ENCODE measurements around the gene SEC23IP.

Gene SEC23IP

GRCh38 chr10:119896937-119897770, 4.6 kb downstream of the SEC23IP start:
- POLR2A ChIA-PET: interaction anchor here (0.7 to 0.9 kb wide), 4 partner anchors 24 to 179 kb away, joined by 3 read pairs; partner anchors contain the start of gene MCMBP
- TF ChIP-seq ZBTB17 (tag by site-specific recombination; IDR thresholded peaks at IDR 0.05) (peak; percentile 54), CTCF (tag by site-specific recombination; IDR thresholded peaks at IDR 0.05) (no peak), SP7 (tag by site-specific recombination; IDR thresholded peaks at IDR 0.05) (no peak), GLIS1 (tag by site-specific recombination; IDR thresholded peaks at IDR 0.05) (peak; percentile 34; the same call in 1 of the 2 replicates), PRDM1 (tag by site-specific recombination; IDR thresholded peaks at IDR 0.05) (peak; percentile 61; the same call in 1 of the 2 replicates), ZNF302 (tag by site-specific recombination; IDR thresholded peaks at IDR 0.05; ENCODE audit: low read depth) (no peak), PRDM6 (tag by site-specific recombination; IDR thresholded peaks at IDR 0.05) (peak; percentile 54; the same call in 1 of the 2 replicates), ZNF513 (tag by site-specific recombination; IDR thresholded peaks at IDR 0.05) (no peak), ZNF600 (tag by site-specific recombination; IDR thresholded peaks at IDR 0.05) (0 out of 2 replicates have a peak, but pooled peaks have one; percentile 25)
- Histone ChIP-seq H3K4me1 (ENCODE audit: control insufficient read depth, insufficient read depth, low read length) (peaks cover 27% of the 10 kb centered on the region), H3K36me3 (ENCODE audit: control insufficient read depth in 2 of 2, insufficient read depth in 1 of 2, low read length in 2 of 2) (peaks cover 32 to 42% of the 10 kb centered on the region in 2 experiments), H3K27ac (ENCODE audit: extremely low read depth, low read depth, low read length) (no peak overlapping the region), H3K4me3 (ENCODE audit: low read depth, low read length) (no peak overlapping the region), H3K9me3 (ENCODE audit: control insufficient read depth, insufficient read depth, low read depth, low read length) (no peaks in the 10 kb centered on the region)
- CTCF ChIA-PET: interaction anchor here (0.7 to 0.8 kb wide), 2 partner anchors 144 to 146 kb away, joined by 3 to 5 read pairs; no protein-coding TSS in a partner anchor

GRCh38 chr10:119898577-119898976, 6.0 kb downstream of the SEC23IP start:
- ChIA-PET CTCF (no interaction called here), POLR2A (no interaction called here)
- TF ChIP-seq ZNF398 (tag by site-specific recombination; IDR thresholded peaks at IDR 0.05) (no peak), ZNF580 (tag by site-specific recombination; IDR thresholded peaks at IDR 0.05) (no peak), SCRT1 (tag by site-specific recombination; IDR thresholded peaks at IDR 0.05; ENCODE audit: borderline replicate concordance) (no peak), ZNF600 (tag by site-specific recombination; IDR thresholded peaks at IDR 0.05) (peak; percentile 51; the same call in 1 of the 2 replicates), ZNF701 (tag by site-specific recombination; IDR thresholded peaks at IDR 0.05) (no peak)
- Histone ChIP-seq H3K9me3 (ENCODE audit: control insufficient read depth, insufficient read depth, low read depth, low read length) (no peaks in the 10 kb centered on the region), H3K27ac (ENCODE audit: extremely low read depth, low read depth, low read length) (no peak overlapping the region), H3K4me1 (ENCODE audit: control insufficient read depth, insufficient read depth, low read length) (peaks cover 27% of the 10 kb centered on the region), H3K4me3 (ENCODE audit: low read depth, low read length) (no peak overlapping the region), H3K36me3 (ENCODE audit: control insufficient read depth in 2 of 2, insufficient read depth in 1 of 2, low read length in 2 of 2) (peaks cover 42 to 52% of the 10 kb centered on the region in 2 experiments)
